ENCODE measurements around the gene OLFM2.
A peak's percentile ranks its signal among the peaks of the same experiment; 100 is the strongest.

The OLFM2 gene

GRCh38 chr19:9912551-9913236 lies 23.6 kb downstream of the OLFM2 start:
- intact Hi-C loops (cut with DNase I): loop anchor here (10.0 kb wide), 1 partner anchor 68 kb away; no protein-coding TSS in a partner anchor
- DNase-seq: peak in 2 of 10 donors; percentile 25 to 63

- DNase-seq: peak in 2 of 10 donors; percentile 22 to 42
- intact Hi-C loops (cut with DNase I): loop anchor here (10.0 kb wide), 1 partner anchor 67 kb away; no protein-coding TSS in a partner anchor
These were observed 24.7 kb downstream of the OLFM2 start for GRCh38 chr19:9911524-9912185.

GRCh38 chr19:9910625-9911024 lies 25.7 kb downstream of the OLFM2 start:
- no peak for DNase-seq

GRCh38 chr19:9909251-9909650 lies 27.1 kb downstream of the OLFM2 start:
- intact Hi-C loops (cut with DNase I): no loop called here

More at GRCh38 chr19:9910625-9911024, 25.7 kb downstream of the OLFM2 start:
- intact Hi-C loops (cut with DNase I): loop anchor here (10.0 kb wide), 1 partner anchor 66 kb away; no protein-coding TSS in a partner anchor

GRCh38 chr19:9906475-9907087 lies 29.7 kb downstream of the OLFM2 start:
- DNase-seq: peak in 9 of 10 donors; percentile 10 to 90 (median 38)
- intact Hi-C loops (cut with DNase I): no loop called here

More at GRCh38 chr19:9909251-9909650, 27.1 kb downstream of the OLFM2 start:
- peak in 1 of 10 donors; percentile 15 for DNase-seq

GRCh38 chr19:9903336-9903735 lies 33.0 kb downstream of the OLFM2 start:
- DNase-seq: peak in 1 of 10 donors; percentile 1
- intact Hi-C loops (cut with DNase I): no loop called here

- intact Hi-C loops (cut with DNase I): no loop called here
- peak in 1 of 10 donors; percentile 5 for DNase-seq
These were observed 34.7 kb downstream of the OLFM2 start for GRCh38 chr19:9901642-9902041.

GRCh38 chr19:9901020-9901419 lies 35.3 kb downstream of the OLFM2 start:
- DNase-seq: no peak
- intact Hi-C loops (cut with DNase I): no loop called here

- intact Hi-C loops (cut with DNase I): no loop called here
- DNase-seq: no peak
These were observed 44.5 kb downstream of the OLFM2 start for GRCh38 chr19:9891609-9892373.

- intact Hi-C loops (cut with DNase I): no loop called here
- peak; percentile 33 to 92 (median 60) for DNase-seq
These were observed 51.2 kb downstream of the OLFM2 start for GRCh38 chr19:9885077-9885552.

GRCh38 chr19:9883764-9884163 lies 52.6 kb downstream of the OLFM2 start:
- no peak for DNase-seq
- intact Hi-C loops (cut with DNase I): no loop called here

- peak in 9 of 10 donors; percentile 27 to 94 (median 51) for DNase-seq
- intact Hi-C loops (cut with DNase I): no loop called here
These were observed 53.0 kb downstream of the OLFM2 start for GRCh38 chr19:9883231-9883758.

GRCh38 chr19:9881720-9882119 lies 54.6 kb downstream of the OLFM2 start:
- intact Hi-C loops (cut with DNase I): no loop called here
- DNase-seq: peak in 4 of 10 donors; percentile 34 to 89 (median 86)

- intact Hi-C loops (cut with DNase I): no loop called here
- DNase-seq: no peak
These were observed 57.7 kb downstream of the OLFM2 start for GRCh38 chr19:9878511-9879196.

- no peak for DNase-seq
- intact Hi-C loops (cut with DNase I): no loop called here
These were observed 58.4 kb downstream of the OLFM2 start for GRCh38 chr19:9877780-9878510.

- no peak for DNase-seq
These were observed 60.5 kb downstream of the OLFM2 start for GRCh38 chr19:9875796-9876195.

GRCh38 chr19:9875031-9875627 lies 61.2 kb downstream of the OLFM2 start:
- DNase-seq: no peak

More at GRCh38 chr19:9875796-9876195, 60.5 kb downstream of the OLFM2 start:
- intact Hi-C loops (cut with DNase I): no loop called here

GRCh38 chr19:9872618-9873242 lies 63.6 kb downstream of the OLFM2 start:
- no peak for DNase-seq
- intact Hi-C loops (cut with DNase I): no loop called here

More at GRCh38 chr19:9875031-9875627, 61.2 kb downstream of the OLFM2 start:
- intact Hi-C loops (cut with DNase I): no loop called here
